ENCODE results near the gene AVL9. TPM values are rescaled to one million over a fixed set of nuclear protein-coding genes. Genes with fewer than 3 reads are reported as not detected.

AVL9 gene
- total RNA-seq, 3 donors from 2014 or later (not counting 1 experiment from before 2014, with no cell fraction given), result 36.0 to 50.0 (median 43.8) TPM

GRCh38 chr7:32472015-32472414 is 23.3 kb upstream of the AVL9 start:
- no peak overlapping the region for H3K4me3 Mint-ChIP-seq
- H3K27me3 Mint-ChIP-seq (ENCODE audit: low read depth in 2 of 2), result peaks cover 12 to 30% of the 10 kb centered on the region in 2 donors
- WGBS (ENCODE audit: insufficient coverage), result 89% methylated on average over 9 of the region's 9 CpGs
- H3K27me3 ChIP-seq (ENCODE audit: control insufficient read depth, insufficient read depth, low read length), result no peaks in the 10 kb centered on the region
- H3K9me3 Mint-ChIP-seq, result no peaks in the 10 kb centered on the region
- no peaks in the 10 kb centered on the region for H3K36me3 Mint-ChIP-seq
- no peaks in the 10 kb centered on the region for H3K9me3 ChIP-seq (ENCODE audit: control insufficient read depth, insufficient read depth, low read length)
- DNase-seq, result no peak
- no peak overlapping the region for H3K27ac Mint-ChIP-seq
- no peak overlapping the region for H3K27ac ChIP-seq (ENCODE audit: low read length)
- intact Hi-C loops (cut with micrococcal nuclease), result no loop called here
- no peak overlapping the region for H3K4me3 ChIP-seq (ENCODE audit: low read length)
- H3K36me3 ChIP-seq (ENCODE audit: control insufficient read depth, insufficient read depth, low read length), result no peaks in the 10 kb centered on the region
- TF ChIP-seq CTCF (IDR thresholded peaks at IDR 0.05), result no peak
- no peaks in the 10 kb centered on the region for H3K4me1 ChIP-seq (ENCODE audit: control insufficient read depth, insufficient read depth, low read length)
- no peaks in the 10 kb centered on the region for H3K4me1 Mint-ChIP-seq
- ATAC-seq, result no peak

- TF ChIP-seq CTCF (IDR thresholded peaks at IDR 0.05), result no peak
- Mint-ChIP-seq H3K27ac (no peak overlapping the region), H3K27me3 (ENCODE audit: low read depth in 2 of 2) (peaks cover 9 to 30% of the 10 kb centered on the region in 2 donors), H3K36me3 (no peaks in the 10 kb centered on the region), H3K4me3 (no peak overlapping the region), H3K9me3 (no peaks in the 10 kb centered on the region), H3K4me1 (no peaks in the 10 kb centered on the region)
- no CpG with 5 or more reads among the region's 1 CpG for WGBS (ENCODE audit: insufficient coverage)
- no peaks in the 10 kb centered on the region for H3K4me1 ChIP-seq (ENCODE audit: control insufficient read depth, insufficient read depth, low read length)
- intact Hi-C loops (cut with micrococcal nuclease), result no loop called here
- no peaks in the 10 kb centered on the region for H3K36me3 ChIP-seq (ENCODE audit: control insufficient read depth, insufficient read depth, low read length)
- no peak overlapping the region for H3K4me3 ChIP-seq (ENCODE audit: low read length)
- H3K9me3 ChIP-seq (ENCODE audit: control insufficient read depth, insufficient read depth, low read length), result no peaks in the 10 kb centered on the region
- no peaks in the 10 kb centered on the region for H3K27me3 ChIP-seq (ENCODE audit: control insufficient read depth, insufficient read depth, low read length)
- H3K27ac ChIP-seq (ENCODE audit: low read length), result no peak overlapping the region
- no peak for DNase-seq
- ATAC-seq, result no peak
These were observed 21.3 kb upstream of the AVL9 start for GRCh38 chr7:32474008-32474407.

GRCh38 chr7:32476816-32477648 is 18.3 kb upstream of the AVL9 start:
- DNase-seq (no peak), ATAC-seq (no peak)
- H3K9me3 Mint-ChIP-seq, result no peaks in the 10 kb centered on the region
- WGBS (ENCODE audit: insufficient coverage), result 78% methylated on average over 2 of the region's 3 CpGs
- no peak for TF ChIP-seq CTCF (IDR thresholded peaks at IDR 0.05)
- intact Hi-C loops (cut with micrococcal nuclease), result no loop called here
- H3K4me1 ChIP-seq (ENCODE audit: control insufficient read depth, insufficient read depth, low read length), result no peaks in the 10 kb centered on the region
- no peaks in the 10 kb centered on the region for H3K36me3 ChIP-seq (ENCODE audit: control insufficient read depth, insufficient read depth, low read length)
- H3K27ac ChIP-seq (ENCODE audit: low read length), result no peak overlapping the region
- H3K9me3 ChIP-seq (ENCODE audit: control insufficient read depth, insufficient read depth, low read length), result no peaks in the 10 kb centered on the region
- no peak overlapping the region for H3K4me3 Mint-ChIP-seq
- no peak overlapping the region for H3K4me3 ChIP-seq (ENCODE audit: low read length)
- H3K27me3 Mint-ChIP-seq (ENCODE audit: low read depth in 2 of 2), result peaks cover 9 to 26% of the 10 kb centered on the region in 2 donors
- no peaks in the 10 kb centered on the region for H3K4me1 Mint-ChIP-seq
- H3K27ac Mint-ChIP-seq, result no peak overlapping the region
- H3K36me3 Mint-ChIP-seq, result no peaks in the 10 kb centered on the region
- no peaks in the 10 kb centered on the region for H3K27me3 ChIP-seq (ENCODE audit: control insufficient read depth, insufficient read depth, low read length)

GRCh38 chr7:32477649-32477980 is 17.7 kb upstream of the AVL9 start:
- Mint-ChIP-seq H3K4me3 (no peak overlapping the region), H3K36me3 (no peaks in the 10 kb centered on the region), H3K27me3 (ENCODE audit: low read depth in 2 of 2) (peaks cover 9 to 24% of the 10 kb centered on the region in 2 donors), H3K9me3 (no peaks in the 10 kb centered on the region), H3K4me1 (no peaks in the 10 kb centered on the region), H3K27ac (no peak overlapping the region)
- 100% methylated on average over 1 of the region's 1 CpG for WGBS (ENCODE audit: insufficient coverage)
- H3K36me3 ChIP-seq (ENCODE audit: control insufficient read depth, insufficient read depth, low read length), result no peaks in the 10 kb centered on the region
- no peaks in the 10 kb centered on the region for H3K4me1 ChIP-seq (ENCODE audit: control insufficient read depth, insufficient read depth, low read length)
- intact Hi-C loops (cut with micrococcal nuclease), result no loop called here
- ATAC-seq (no peak), DNase-seq (no peak)
- H3K27me3 ChIP-seq (ENCODE audit: control insufficient read depth, insufficient read depth, low read length), result no peaks in the 10 kb centered on the region
- no peaks in the 10 kb centered on the region for H3K9me3 ChIP-seq (ENCODE audit: control insufficient read depth, insufficient read depth, low read length)
- no peak overlapping the region for H3K4me3 ChIP-seq (ENCODE audit: low read length)
- no peak for TF ChIP-seq CTCF (IDR thresholded peaks at IDR 0.05)
- H3K27ac ChIP-seq (ENCODE audit: low read length), result no peak overlapping the region

Measured in natural killer cell (primary cell).